Measurements from ENCODE around the gene CAMK1G. TPM values are rescaled to one million over a fixed set of nuclear protein-coding genes. Genes with fewer than 3 reads are reported as not detected.

CAMK1G gene
- polyA plus RNA-seq, 1 donor from 2014 or later = 3.0 TPM

- Histone ChIP-seq H3K9me2 (ENCODE audit: insufficient read depth, low read length) (no peaks in the 10 kb centered on the region), H3K4me3 (ENCODE audit: low read length) (no peak overlapping the region), H3K9ac (ENCODE audit: low read length) (no peak overlapping the region), H3K4me2 (ENCODE audit: low read length) (no peak overlapping the region), H3K9me3 (ENCODE audit: low read length) (no peaks in the 10 kb centered on the region), H3K27me3 (ENCODE audit: insufficient read depth, low read depth, low read length) (no peaks in the 10 kb centered on the region), H3K79me2 (replicated peaks; ENCODE audit: insufficient read depth, low read length) (no peaks in the 10 kb centered on the region), H3K27ac (ENCODE audit: low read length) (no peak overlapping the region), H4K20me1 (ENCODE audit: insufficient read depth) (no peaks in the 10 kb centered on the region), H2AFZ (ENCODE audit: low read depth, low read length) (no peak overlapping the region), H3F3A (ENCODE audit: insufficient read depth, low read length, poor library complexity, severe bottlenecking) (no peaks in the 10 kb centered on the region), H3K36me3 (ENCODE audit: insufficient read depth, low read length) (no peaks in the 10 kb centered on the region)
- TF ChIP-seq TAF1 (IDR thresholded peaks at IDR 0.05; ENCODE audit: low read depth) (no peak), MXI1 (conservative IDR thresholded peaks at IDR 0.05; ENCODE audit: poor library complexity, severe bottlenecking) (no peak), REST (IDR thresholded peaks at IDR 0.05; ENCODE audit: borderline replicate concordance) (no peak), CTCF (IDR thresholded peaks at IDR 0.05; ENCODE audit: poor library complexity, severe bottlenecking) (no peak), EP300 (conservative IDR thresholded peaks at IDR 0.05; ENCODE audit: poor library complexity, severe bottlenecking) (no peak), SMC3 (conservative IDR thresholded peaks at IDR 0.05; ENCODE audit: poor library complexity) (no peak)
Observed at GRCh38 chr1:209620487-209620884, 37.0 kb downstream of the CAMK1G start.

GRCh38 chr1:209621286-209621685, 37.8 kb downstream of the CAMK1G start:
- no peaks in the 10 kb centered on the region for H4K20me1 ChIP-seq (ENCODE audit: insufficient read depth)
- no peaks in the 10 kb centered on the region for H3K27me3 ChIP-seq (ENCODE audit: insufficient read depth, low read depth, low read length)
- no peaks in the 10 kb centered on the region for H3K9me3 ChIP-seq (ENCODE audit: low read length)
- no peak overlapping the region for H3K27ac ChIP-seq (ENCODE audit: low read length)
- H3K4me3 ChIP-seq (ENCODE audit: low read length) = no peak overlapping the region
- no peaks in the 10 kb centered on the region for H3K36me3 ChIP-seq (ENCODE audit: insufficient read depth, low read length)
- no peak overlapping the region for H2AFZ ChIP-seq (ENCODE audit: low read depth, low read length)
- no peaks in the 10 kb centered on the region for H3F3A ChIP-seq (ENCODE audit: insufficient read depth, low read length, poor library complexity, severe bottlenecking)
- no peak overlapping the region for H3K9ac ChIP-seq (ENCODE audit: low read length)
- TF ChIP-seq CTCF (IDR thresholded peaks at IDR 0.05; ENCODE audit: poor library complexity, severe bottlenecking) (no peak), SMC3 (conservative IDR thresholded peaks at IDR 0.05; ENCODE audit: poor library complexity) (no peak), TAF1 (IDR thresholded peaks at IDR 0.05; ENCODE audit: low read depth) (no peak), POLR2AphosphoS5 (IDR thresholded peaks at IDR 0.05) (no peak), EZH2 (IDR thresholded peaks at IDR 0.05; ENCODE audit: borderline replicate concordance, insufficient read depth, low read length, poor library complexity, severe bottlenecking) (no peak), EP300 (conservative IDR thresholded peaks at IDR 0.05; ENCODE audit: poor library complexity, severe bottlenecking) (no peak), REST (IDR thresholded peaks at IDR 0.05; ENCODE audit: borderline replicate concordance) (no peak), MXI1 (conservative IDR thresholded peaks at IDR 0.05; ENCODE audit: poor library complexity, severe bottlenecking) (no peak), RAD21 (conservative IDR thresholded peaks at IDR 0.05) (no peak)
- no peaks in the 10 kb centered on the region for H3K79me2 ChIP-seq (replicated peaks; ENCODE audit: insufficient read depth, low read length)
- no peaks in the 10 kb centered on the region for H3K9me2 ChIP-seq (ENCODE audit: insufficient read depth, low read length)
- no peak overlapping the region for H3K4me2 ChIP-seq (ENCODE audit: low read length)
